Amygdala (tissue), 56 donors: Measurements from ENCODE around the gene DNAH3.

ENCODE experiments used
- DNase-seq, 56 donors: peaks; one replicate each; lab custom pipeline; 2025; lab: John Stamatoyannopoulos, UW

Gene DNAH3

GRCh38 chr16:20918486-20919239 lies 232.0 kb downstream of the DNAH3 start:
- DNase-seq, result peak in 3 of 56 donors; percentile 7 to 26 (median 10)

DNA sequence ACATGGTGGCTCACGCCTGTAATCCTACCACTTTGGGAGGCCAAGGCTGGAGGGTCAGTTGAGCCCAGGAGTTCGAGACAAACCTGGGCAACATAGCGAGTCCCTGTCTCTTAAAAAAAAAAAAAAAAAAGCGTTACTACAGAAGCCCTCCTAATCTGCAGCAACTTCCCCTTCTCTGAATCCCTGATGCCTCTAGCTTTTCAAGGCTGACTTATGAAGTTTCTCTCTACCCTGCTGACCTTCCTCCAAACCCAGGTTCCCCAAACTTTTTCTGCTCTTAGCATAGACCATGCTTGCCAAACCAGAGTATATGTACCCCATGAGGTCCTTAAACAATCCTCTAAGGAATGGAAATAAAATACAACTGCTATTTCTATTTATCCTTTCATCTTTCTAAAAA lies 233.7 kb downstream of the DNAH3 start:
- no peak for DNase-seq

DNA sequence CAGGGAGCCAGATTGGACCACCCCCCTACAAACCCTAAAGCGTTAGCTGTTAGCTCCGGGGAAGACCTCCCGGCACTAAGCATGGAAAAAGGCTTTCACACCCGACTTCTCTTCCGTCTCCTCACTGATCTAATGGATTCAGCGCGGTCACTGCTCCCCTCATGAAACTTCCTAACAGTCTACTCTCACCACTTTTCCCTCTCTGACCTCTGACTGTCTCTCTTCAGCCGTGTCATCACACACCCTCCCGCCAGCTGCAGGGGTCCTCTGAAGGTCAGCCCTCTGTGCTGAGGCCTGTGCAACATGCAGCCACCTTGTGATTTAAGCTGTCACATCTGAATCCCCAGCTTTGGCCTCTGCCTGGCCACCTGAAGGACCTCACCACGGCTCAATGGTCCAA lies 234.4 kb downstream of the DNAH3 start:
- DNase-seq, result no peak

DNA sequence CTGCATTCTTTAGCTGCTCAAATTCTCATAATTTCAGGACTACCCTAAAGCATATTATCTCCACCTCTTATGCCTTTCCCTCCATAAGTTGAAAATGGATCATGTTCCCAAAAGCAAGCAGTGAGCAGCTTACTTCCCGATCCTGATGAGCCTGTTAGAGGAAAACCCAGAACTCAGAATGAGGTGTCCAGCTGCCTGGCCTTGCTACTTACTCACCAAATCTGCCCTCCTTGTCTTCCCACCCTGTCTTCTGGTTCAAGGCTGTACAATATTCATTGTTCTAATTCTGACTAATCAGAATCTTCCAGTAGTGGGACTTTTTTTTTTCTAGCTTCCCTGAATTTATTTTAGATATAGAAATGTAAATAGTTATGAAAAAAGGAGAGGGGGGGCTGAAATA lies 239.3 kb downstream of the DNAH3 start:
- DNase-seq, result no peak

DNA sequence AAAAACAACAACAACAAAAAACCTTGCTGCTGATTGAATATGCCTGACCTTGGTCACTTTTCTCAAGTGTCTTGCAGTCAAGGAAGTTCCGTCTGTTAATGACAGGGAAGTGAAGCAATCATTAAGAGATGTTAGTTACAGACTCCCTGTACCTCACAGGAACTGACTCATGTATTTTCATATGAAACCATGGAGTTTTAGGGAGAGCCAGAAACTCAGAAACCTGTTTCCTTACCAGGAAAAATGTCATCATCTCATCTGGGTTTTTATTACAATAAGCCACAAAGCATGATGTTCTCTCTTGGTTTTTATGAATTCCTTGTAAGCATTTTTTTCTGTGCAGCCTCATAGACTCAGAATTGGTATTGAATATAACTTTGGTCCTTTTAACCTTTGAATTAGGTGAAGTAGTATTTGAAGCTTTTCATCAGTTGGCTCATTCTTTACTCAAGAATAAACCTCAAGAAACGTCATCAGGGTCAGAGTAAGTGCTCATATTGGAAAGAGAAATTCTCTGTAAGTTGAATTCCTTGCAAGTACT lies 239.8 kb downstream of the DNAH3 start:
- DNase-seq, result no peak

GRCh38 chr16:20906341-20907255 lies 244.0 kb downstream of the DNAH3 start:
- no peak for DNase-seq

- no peak for DNase-seq
These were observed 245.1 kb downstream of the DNAH3 start for GRCh38 chr16:20905576-20905975.

- DNase-seq, result peak in 1 of 56 donors; percentile 2
These were observed 246.1 kb downstream of the DNAH3 start for GRCh38 chr16:20904507-20905081.

- no peak for DNase-seq
These were observed 246.6 kb downstream of the DNAH3 start for GRCh38 chr16:20903899-20904506.

DNA sequence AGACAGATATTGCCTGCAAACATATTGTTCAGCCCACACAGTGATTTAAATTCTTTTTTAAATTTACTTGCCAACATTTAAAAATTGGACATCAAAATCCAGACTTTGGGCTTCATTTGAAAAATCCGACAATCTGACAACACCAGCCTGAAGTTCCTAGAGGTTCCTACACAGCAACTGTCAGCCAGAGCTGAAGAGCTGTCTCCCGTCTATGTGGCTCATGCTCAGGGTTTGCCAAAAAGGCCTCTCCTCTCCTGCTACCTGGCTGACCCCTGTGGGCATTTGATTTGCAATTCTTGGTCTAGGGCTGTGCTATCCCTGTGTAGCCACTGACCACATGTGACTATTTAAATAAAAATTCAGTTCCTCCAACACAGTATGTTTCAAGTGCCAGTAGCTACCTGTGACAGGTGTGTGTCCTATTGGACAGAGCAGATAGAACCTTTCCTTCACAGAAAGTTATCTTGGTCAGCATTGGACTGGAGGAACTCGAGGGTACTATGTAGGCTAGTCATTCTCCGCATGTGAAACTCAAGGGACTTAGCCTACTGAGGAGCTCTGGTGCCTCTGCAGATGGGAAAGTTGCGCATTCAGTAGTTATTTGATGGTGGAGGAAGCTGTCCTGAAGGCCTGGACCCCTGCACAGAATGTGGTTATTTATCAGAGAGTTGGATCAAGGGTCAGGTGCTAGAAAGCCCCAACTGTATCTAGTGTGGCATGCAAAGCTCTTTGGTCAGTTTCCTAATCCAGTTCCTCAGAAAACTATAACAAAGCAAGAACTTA lies 247.3 kb downstream of the DNAH3 start:
- no peak for DNase-seq

- DNase-seq, result no peak
These were observed 248.2 kb downstream of the DNAH3 start for GRCh38 chr16:20902426-20902825.

DNA sequence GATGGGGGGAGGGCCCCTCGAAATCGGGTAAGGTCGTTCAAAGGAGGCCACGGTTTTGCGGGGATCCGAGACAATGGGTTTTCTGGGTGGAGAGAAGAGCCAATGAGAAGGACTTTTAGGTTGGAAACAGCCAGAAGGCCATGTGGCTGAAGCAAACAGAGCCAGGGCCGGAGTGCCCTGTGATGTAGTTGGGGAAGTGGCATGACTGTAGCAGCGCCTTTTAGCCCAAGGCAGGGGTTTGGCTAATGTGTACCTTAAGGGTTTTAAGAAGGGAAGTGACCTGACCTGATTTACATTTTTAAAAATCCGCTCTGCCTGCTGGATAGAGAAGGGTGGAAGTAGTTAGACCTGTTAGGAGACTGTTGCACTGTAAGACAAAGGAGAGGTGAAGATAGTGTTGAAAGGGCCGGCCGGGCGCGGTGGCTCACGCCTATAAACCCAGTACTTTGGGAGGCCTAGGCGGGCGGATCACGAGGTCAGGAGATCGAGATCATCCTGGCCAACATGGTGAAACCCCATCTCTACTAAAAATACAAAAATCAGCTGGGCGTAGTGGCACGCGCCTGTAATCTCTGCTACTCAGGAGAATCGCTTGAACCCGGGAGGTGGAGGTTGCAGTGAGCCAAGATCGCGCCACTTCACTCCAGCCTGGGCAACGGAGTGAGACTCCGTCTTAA lies 249.1 kb downstream of the DNAH3 start:
- DNase-seq, result peak in 31 of 56 donors; percentile 4 to 55 (median 26)

DNA sequence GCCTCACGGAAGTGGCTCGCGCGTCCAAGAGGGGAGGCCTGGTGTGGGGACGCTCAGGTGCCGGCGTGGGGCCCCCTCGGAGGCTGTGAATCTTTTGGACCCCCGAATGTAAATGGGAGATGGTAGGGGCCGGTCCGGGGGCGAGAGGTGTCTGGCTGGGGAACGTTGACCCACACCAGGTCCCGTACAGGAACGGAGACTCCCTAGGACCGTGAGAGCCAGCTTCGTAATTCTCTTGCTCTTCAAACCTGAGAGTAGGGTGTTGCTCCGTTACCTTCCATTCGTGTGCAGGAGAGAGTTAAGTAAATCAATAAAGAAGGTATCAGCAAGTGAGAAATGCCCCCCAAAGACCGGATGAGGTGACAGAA lies 249.6 kb downstream of the DNAH3 start:
- DNase-seq, result peak in 4 of 56 donors; percentile 35 to 58 (median 44)

GRCh38 chr16:20900299-20901067 lies 250.2 kb downstream of the DNAH3 start, which contains the start of the genes DCUN1D3 and LYRM1:
DCUN1D3 (minus strand) TSS chr16:20900358; CDS start chr16:20862538, 37,820 bp downstream.
LYRM1 (plus strand) TSS chr16:20900771; CDS start chr16:20915556, 14,785 bp downstream.
- peak; percentile 68 to 97 (median 94) for DNase-seq

DNA sequence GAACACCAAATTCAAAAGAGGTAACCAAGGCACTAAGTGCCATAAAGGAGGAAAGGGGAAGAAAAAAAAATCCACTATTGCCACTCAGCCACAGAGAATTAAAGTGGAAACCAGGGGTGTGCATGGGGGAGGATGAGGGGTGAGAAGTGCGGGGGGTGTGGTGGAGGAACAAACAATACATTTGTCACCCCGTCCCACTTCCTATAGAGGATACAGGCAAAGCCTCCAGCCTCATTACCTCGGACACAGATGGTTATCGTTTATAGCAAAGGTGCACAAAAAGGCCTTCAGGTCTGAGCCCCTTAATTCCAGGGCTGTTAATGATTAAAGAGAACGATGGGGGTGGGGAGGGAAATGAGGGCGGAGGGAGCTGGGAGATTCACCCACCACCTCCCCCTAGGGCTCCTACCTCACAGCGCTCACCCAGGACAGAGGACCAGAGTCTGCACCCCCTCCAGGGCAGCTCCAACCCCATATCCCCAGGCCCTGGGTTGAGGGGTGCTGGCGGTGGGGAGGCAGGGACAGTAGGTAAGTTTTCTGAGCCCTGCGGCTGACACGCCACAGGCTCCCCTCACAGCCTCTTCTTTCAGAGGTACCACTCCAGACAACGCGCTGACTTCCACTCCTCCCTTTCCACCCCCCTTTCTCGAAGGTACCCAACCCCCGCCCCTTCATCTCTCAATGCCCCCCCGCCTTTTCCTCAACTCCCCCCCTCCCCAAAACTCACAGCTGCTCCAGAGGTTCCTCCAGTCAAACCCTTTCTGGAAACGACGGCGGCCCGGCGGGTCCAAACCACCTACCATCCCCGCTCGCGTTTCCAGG lies 251.0 kb downstream of the DNAH3 start:
- peak in 9 of 56 donors; percentile 37 to 60 (median 45) for DNase-seq

DNA sequence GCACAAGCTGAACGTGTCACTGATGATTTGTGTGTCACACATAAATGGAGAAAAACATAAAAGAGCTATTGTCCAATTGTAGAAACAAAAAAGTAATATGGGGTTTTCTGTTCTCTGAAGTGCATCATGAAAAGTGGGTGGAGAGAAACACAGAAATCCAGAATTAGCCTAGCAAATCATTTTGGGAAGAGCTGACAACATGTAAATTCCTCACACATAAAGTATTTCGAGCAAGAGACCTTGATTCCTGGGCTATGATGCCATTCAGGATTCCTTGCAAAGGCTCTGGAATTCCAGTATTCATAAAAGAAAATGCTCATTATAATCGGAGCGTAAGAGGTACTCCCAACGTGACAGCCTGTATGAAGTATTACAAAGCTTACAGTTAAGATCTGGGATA lies 251.6 kb downstream of the DNAH3 start:
- no peak for DNase-seq

DNA sequence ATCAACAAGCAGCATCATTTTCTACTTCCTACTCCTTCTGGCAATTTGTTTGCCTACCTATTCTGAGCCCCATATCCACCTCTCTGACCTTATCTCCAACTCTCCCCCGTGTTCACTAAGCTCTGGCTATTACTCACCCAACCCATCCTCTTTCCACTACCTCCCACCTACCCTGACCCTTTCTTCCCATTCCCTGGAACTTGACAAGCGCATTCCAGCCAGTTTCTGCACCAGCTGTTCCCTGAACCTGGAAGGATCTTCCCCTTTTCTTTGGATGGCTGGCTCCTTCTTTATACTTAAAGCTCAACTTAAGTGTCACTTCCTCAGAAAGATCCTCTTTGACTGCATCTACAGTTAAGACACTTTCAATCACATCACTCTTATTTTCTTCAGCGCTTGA lies 252.7 kb downstream of the DNAH3 start:
- no peak for DNase-seq
